ENCODE measurements around the gene ADGRE2.

GRCh38 chr19:14772467-14772866 lies 5.9 kb downstream of the ADGRE2 start:
- no peak for TF ChIP-seq CTCF (IDR thresholded peaks at IDR 0.05 in 4 of 5, conservative IDR thresholded peaks at IDR 0.05 in 1 of 5)
- no peak for TF ChIP-seq POLR2A (IDR thresholded peaks at IDR 0.05)

Data from gastrocnemius medialis (tissue), 4 donors.